Measurements from ENCODE around the gene TMIGD3. TPM values are rescaled to one million over a fixed set of nuclear protein-coding genes. Genes with fewer than 3 reads are reported as not detected.

Gene TMIGD3
- total and polyA plus RNA-seq, 2 donors (not counting 1 experiment from before 2014, with no cell fraction given): 0.19 TPM; not detected in 1

DNA sequence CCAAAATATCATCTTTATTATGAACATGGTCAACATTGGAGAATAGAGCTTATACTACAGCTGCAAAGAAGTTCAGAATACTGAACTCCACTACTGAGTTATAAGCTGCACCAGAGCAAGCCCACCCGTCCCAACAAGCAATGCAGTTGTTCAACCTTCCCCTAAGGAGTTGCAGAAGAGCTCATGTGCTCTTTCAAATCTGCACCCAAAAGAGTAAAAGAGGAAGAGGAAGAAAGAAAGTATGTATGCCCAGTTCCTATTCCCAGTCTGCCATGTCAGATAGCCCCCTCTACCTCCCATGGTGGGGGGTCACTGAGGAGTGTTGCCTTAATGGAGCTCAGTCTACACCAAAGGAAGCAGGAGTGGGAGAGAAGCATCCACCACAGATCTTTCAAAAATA, 22.8 kb downstream of the TMIGD3 start:
- WGBS (ENCODE audit: insufficient coverage): 33% methylated on average over 1 of the region's 1 CpG

More for the DNA sequence above, 22.8 kb downstream of the TMIGD3 start:
- H3K79me2 ChIP-seq (ENCODE audit: control insufficient read depth, insufficient read depth, low read length): peaks cover 18% of the 10 kb centered on the region
- Mint-ChIP-seq H3K27me3 (no peaks in the 10 kb centered on the region), H3K4me1 (peaks cover 55% of the 10 kb centered on the region), H3K9me3 (ENCODE audit: insufficient read depth) (no peaks in the 10 kb centered on the region), H3K4me3 (no peak overlapping the region), H3K27ac (no peak overlapping the region)
- no peak for DNase-seq
- ATAC-seq (ENCODE audit: low read depth): no peak
- peak overlapping the region; percentile 21 for H3K4me2 ChIP-seq (replicated peaks; ENCODE audit: low read depth, low read length, poor library complexity, severe bottlenecking)
- no peak overlapping the region for H3K4me3 ChIP-seq (ENCODE audit: control extremely low read depth in 1 of 5, extremely low read depth in 1 of 5, insufficient read depth in 1 of 5, low read depth in 2 of 5, low read length in 4 of 5)
- H3K36me3 ChIP-seq (replicated peaks in 1 of 2; ENCODE audit: control extremely low read depth in 1 of 2, control insufficient read depth in 1 of 2, extremely low read depth in 1 of 2, insufficient read depth in 2 of 2, low read length in 1 of 2): peaks cover 0 to 19% of the 10 kb centered on the region in 2 experiments
- CTCF ChIA-PET: interaction anchor here (0.8 to 14.7 kb wide), 16 partner anchors 9 to 287 kb away, joined by 3 to 276 read pairs (median 4); partner anchors contain the start of genes ADORA3 and TMIGD3
- H3K27me3 ChIP-seq (replicated peaks in 1 of 4; ENCODE audit: control extremely low read depth in 1 of 4, control insufficient read depth in 3 of 4, insufficient read depth in 4 of 4, low read length in 3 of 4): no peaks in the 10 kb centered on the region
- intact Hi-C loops (cut with micrococcal nuclease): loop anchor here (1.0 kb wide), 4 partner anchors 28 to 289 kb away; no protein-coding TSS in a partner anchor
- peaks cover 47 to 52% of the 10 kb centered on the region in 2 donors for H3K4me1 ChIP-seq (ENCODE audit: control insufficient read depth in 2 of 2, insufficient read depth in 2 of 2, low read length in 2 of 2)
- no peak for TF ChIP-seq EZH2 (IDR thresholded peaks at IDR 0.05; ENCODE audit: borderline replicate concordance, insufficient read depth, low read depth, low read length, poor library complexity, severe bottlenecking)
- TF ChIP-seq CTCF (IDR thresholded peaks at IDR 0.05): no peak
- no peak overlapping the region for H3K27ac ChIP-seq (ENCODE audit: low read length in 2 of 2)
- no peaks in the 10 kb centered on the region for H3K9me3 ChIP-seq (ENCODE audit: control extremely low read depth in 1 of 3, control insufficient read depth in 2 of 3, insufficient read depth in 1 of 3, low read length in 2 of 3)
- POLR2A ChIA-PET: interaction anchor here (1.4 to 1.5 kb wide), 2 partner anchors 9 to 26 kb away, joined by 3 to 5 read pairs; no protein-coding TSS in a partner anchor
- no peak overlapping the region for H3K9ac ChIP-seq (ENCODE audit: low read length)
- H2AFZ ChIP-seq (ENCODE audit: insufficient read depth, low read depth, low read length, poor library complexity, severe bottlenecking): peak overlapping the region; percentile 26
- H4K20me1 ChIP-seq (ENCODE audit: control insufficient read depth, insufficient read depth, low read length, poor library complexity, severe bottlenecking): no peaks in the 10 kb centered on the region
